C4-2B (cell line): ENCODE data around the gene WSB2.
"Not testable (repeated sequence)": the region's sequence is repeated elsewhere in the genome, so short reads cannot be mapped to it uniquely, and the experiment has no call there.

ENCODE experiments used
- H3K27ac ChIP-seq: fragments of 450-650 bp; 2 replicates; pipeline ENCODE4 v1.5.1; 2017
- CTCF ChIP-seq: fragments of 450-650 bp; conservative IDR thresholded peaks from 2 replicates; pipeline ENCODE4 v1.5.1; 2017; ENCODE audit warnings: mild to moderate bottlenecking
- ZFX ChIP-seq: fragments of 450-650 bp; IDR thresholded peaks from 2 replicates; pipeline ENCODE4 v1.6.1; 2017

WSB2 gene

GRCh38 chr12:118102070-118102469, 41.1 kb upstream of the WSB2 start:
- peak overlapping the region; percentile 97 for H3K27ac ChIP-seq
- TF ChIP-seq CTCF (no peak), ZFX (no peak)

- TF ChIP-seq ZFX (no peak), CTCF (no peak)
- no peak overlapping the region for H3K27ac ChIP-seq
Observed at GRCh38 chr12:118101051-118101450, 40.1 kb upstream of the WSB2 start.

GRCh38 chr12:118098911-118099671, 38.1 kb upstream of the WSB2 start:
- H3K27ac ChIP-seq: peak overlapping the region; percentile 55
- TF ChIP-seq ZFX (no peak), CTCF (no peak)

- no peak for TF ChIP-seq ZFX
- no peak for TF ChIP-seq CTCF
- peak overlapping the region; percentile 55 for H3K27ac ChIP-seq
Observed at GRCh38 chr12:118098401-118098800, 37.4 kb upstream of the WSB2 start.

GRCh38 chr12:118094039-118094438, 33.1 kb upstream of the WSB2 start:
- no peak for TF ChIP-seq CTCF
- TF ChIP-seq ZFX: no peak
- H3K27ac ChIP-seq: no peak overlapping the region

GRCh38 chr12:118089782-118090181, 28.8 kb upstream of the WSB2 start:
- no peak for TF ChIP-seq ZFX
- TF ChIP-seq CTCF: no peak
- no peak overlapping the region for H3K27ac ChIP-seq

GRCh38 chr12:118082161-118082560, 21.2 kb upstream of the WSB2 start:
- no peak overlapping the region for H3K27ac ChIP-seq
- TF ChIP-seq CTCF (no peak), ZFX (no peak)

- H3K27ac ChIP-seq: not testable (repeated sequence)
Observed at GRCh38 chr12:118081521-118081920, 20.5 kb upstream of the WSB2 start.
